Keratinocyte (primary cell): ENCODE data around the gene TNNT3. TPM values are rescaled to one million over a fixed set of nuclear protein-coding genes. Genes with fewer than 3 reads are reported as not detected.

Experiments used
- DNase-seq: peaks from one replicate; pipeline ENCODE4 v3.0.0-alpha.2; 2011; ENCODE audit warnings: low read depth, missing footprints, low spot score
- FAIRE-seq: peaks from 2 replicates; lab custom pipeline; 2011; peaks lifted over from hg19 to GRCh38; lab: Jason Lieb, UNC
- H2AFZ ChIP-seq: 2 replicates; pipeline ENCODE4 v1.6.0; 2012; ENCODE audit warnings: low read length, control low read depth, inconsistent platforms; ENCODE audit not compliant: control insufficient read depth
- H3K27ac ChIP-seq: 2 replicates; pipeline ENCODE4 v1.5.1; 2011; ENCODE audit warnings: low read length; ENCODE audit not compliant: control insufficient read depth, insufficient read depth
- H3K27me3 ChIP-seq: 3 replicates; pipeline ENCODE4 v1.6.0; 2011; ENCODE audit warnings: low read length; ENCODE audit not compliant: control insufficient read depth, insufficient read depth; ENCODE audit errors: extremely low read depth
- H3K36me3 ChIP-seq, 2 experiments: 2 replicates in 1 of 2; 3 replicates in 1 of 2; pipeline ENCODE4 v1.5.1; 2011; ENCODE audit warnings: low read length in 2 of 2, mild to moderate bottlenecking in 1 of 2; ENCODE audit not compliant: control insufficient read depth in 2 of 2, insufficient read depth in 2 of 2; ENCODE audit errors: extremely low read depth in 1 of 2
- H3K4me1 ChIP-seq: 3 replicates; pipeline ENCODE4 v1.5.1; 2011; ENCODE audit warnings: low read length; ENCODE audit not compliant: control insufficient read depth, insufficient read depth; ENCODE audit errors: extremely low read depth
- H3K4me2 ChIP-seq: 3 replicates; pipeline ENCODE4 v1.6.0; 2011; ENCODE audit warnings: low read depth, low read length; ENCODE audit not compliant: control insufficient read depth, insufficient read depth; ENCODE audit errors: extremely low read depth
- H3K4me3 ChIP-seq, 3 experiments: fragments of 200-600 bp in 1 of 3; sonication (generic) in 1 of 3; 2 replicates in 2 of 3; 3 replicates in 1 of 3; pipeline ENCODE4 v1.5.1; 2011 to 2016; ENCODE audit warnings: low read length in 3 of 3, mild to moderate bottlenecking in 3 of 3, control low read depth in 2 of 3, inconsistent platforms in 1 of 3, low read depth in 1 of 3, mixed read lengths in 1 of 3, mixed run types in 1 of 3, moderate library complexity in 1 of 3; ENCODE audit not compliant: control insufficient read depth in 2 of 3, insufficient read depth in 2 of 3; ENCODE audit errors: extremely low read depth in 1 of 3
- H3K79me2 ChIP-seq: 2 replicates; pipeline ENCODE4 v1.6.0; 2012; ENCODE audit warnings: low read length; ENCODE audit not compliant: control insufficient read depth, insufficient read depth
- H3K9ac ChIP-seq: 3 replicates; pipeline ENCODE4 v1.6.0; 2011; ENCODE audit warnings: low read length; ENCODE audit not compliant: control insufficient read depth, insufficient read depth; ENCODE audit errors: extremely low read depth
- H3K9me1 ChIP-seq: 3 replicates; pipeline ENCODE4 v1.6.0; 2011; ENCODE audit warnings: low read length; ENCODE audit not compliant: control insufficient read depth, insufficient read depth; ENCODE audit errors: extremely low read depth
- H3K9me3 ChIP-seq: 2 replicates; pipeline ENCODE4 v1.5.1; 2012; ENCODE audit warnings: low read depth, low read length; ENCODE audit not compliant: control insufficient read depth
- H4K20me1 ChIP-seq: 3 replicates; pipeline ENCODE4 v1.6.0; 2011; ENCODE audit warnings: low read length; ENCODE audit not compliant: control insufficient read depth, insufficient read depth; ENCODE audit errors: extremely low read depth
- CTCF ChIP-seq, 3 experiments: IDR thresholded peaks in 1 of 3; conservative IDR thresholded peaks in 1 of 3; optimal IDR thresholded peaks in 1 of 3; 2 replicates in 2 of 3; 3 replicates in 1 of 3; pipeline versions ENCODE3 to v1.5.1; 2011; ENCODE audit warnings: low read length in 3 of 3, mild to moderate bottlenecking in 3 of 3, moderate library complexity in 2 of 3, control low read depth in 1 of 3, inconsistent platforms in 1 of 3; ENCODE audit not compliant: insufficient read depth in 2 of 3; ENCODE audit errors: extremely low read depth in 1 of 3
- EZH2 ChIP-seq: IDR thresholded peaks from one replicate; pipeline ENCODE4 v1.6.1; 2012; ENCODE audit warnings: inconsistent platforms, mild to moderate bottlenecking, low read length, moderate library complexity
- dilution Hi-C: fragments of 300-500 bp; cut with MboI; formaldehyde crosslinking; loops from one replicate; pipeline ENCODE4 v1.7.0; 2020; ENCODE audit warnings: low sequenced_read_pairs; ENCODE audit not compliant: extremely low pct_ligation_motif_present
- polyA plus RNA-seq, 5 experiments: library from polyadenylated mRNA; depleted of rRNA in 3 of 5; stranded (reverse) in 3 of 5; stranded (forward) in 1 of 5; unstranded in 1 of 5; fragments of >200 nt; gene quantifications; 1 replicate in 1 of 5; 2 replicates in 3 of 5; 3 replicates in 1 of 5; pipeline versions ENCODE4 v1.2.1 to v1.2.3, GENCODE V29; 2011 to 2012; ENCODE audit warnings: missing spikeins in 2 of 5, low read depth in 1 of 5, low replicate concordance in 1 of 5

The TNNT3 gene
- polyA plus RNA-seq, 1 donor (not counting 4 experiments of a cell fraction or from before 2014, with no cell fraction given): 0.09 TPM

DNA sequence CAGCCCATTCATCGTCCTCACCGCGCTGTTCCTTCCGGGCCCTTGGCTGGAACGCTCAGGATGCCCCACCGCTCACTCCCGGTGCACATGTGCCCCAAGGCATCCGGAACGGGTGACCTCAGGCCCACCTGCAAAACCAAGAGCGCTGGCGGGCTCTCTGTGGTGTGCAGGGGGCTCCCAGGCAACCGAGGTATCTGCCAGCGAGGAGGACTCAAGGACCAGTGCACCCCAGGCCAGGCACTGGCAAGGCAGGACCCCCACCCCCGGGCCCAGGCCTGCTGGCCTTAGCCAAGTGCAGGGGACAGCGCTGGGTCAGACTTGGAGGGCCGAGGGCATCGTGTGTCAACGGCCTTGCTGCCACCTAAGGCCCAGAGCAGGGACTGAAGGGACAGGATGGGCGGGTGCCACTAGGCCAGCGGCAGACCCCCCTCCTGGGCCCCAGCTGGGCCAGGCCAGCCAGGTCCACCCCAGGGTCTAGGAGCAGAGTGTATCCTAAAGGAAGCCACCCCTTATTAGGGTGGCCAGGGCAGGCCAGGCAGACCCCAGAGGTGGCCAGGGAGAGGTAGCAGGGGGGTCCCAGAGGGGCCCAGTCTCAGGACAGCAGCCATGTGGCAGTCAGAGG, 8.5 kb downstream of the TNNT3 start:
- TF ChIP-seq EZH2: no peak
- no peak for TF ChIP-seq CTCF (optimal IDR thresholded peaks at IDR 0.05 in 1 of 3, IDR thresholded peaks at IDR 0.05 in 1 of 3, conservative IDR thresholded peaks at IDR 0.05 in 1 of 3; ENCODE audit: extremely low read depth in 1 of 3, insufficient read depth in 2 of 3, low read length in 3 of 3)
- no peak for FAIRE-seq
- H3K4me2 ChIP-seq: no peak overlapping the region
- no peaks in the 10 kb centered on the region for H3K9me3 ChIP-seq
- H3K79me2 ChIP-seq: no peaks in the 10 kb centered on the region
- H3K4me1 ChIP-seq: peaks cover 5% of the 10 kb centered on the region
- no peak overlapping the region for H3K4me3 ChIP-seq
- H3K36me3 ChIP-seq: no peaks in the 10 kb centered on the region
- no peak overlapping the region for H2AFZ ChIP-seq
- dilution Hi-C loops: no loop called here
- H4K20me1 ChIP-seq: no peaks in the 10 kb centered on the region
- no peak for DNase-seq
- no peak overlapping the region for H3K27ac ChIP-seq
- H3K27me3 ChIP-seq: peaks cover 4% of the 10 kb centered on the region
- no peak overlapping the region for H3K9ac ChIP-seq
- H3K9me1 ChIP-seq: no peaks in the 10 kb centered on the region

GRCh38 chr11:1928470-1928890, 9.0 kb downstream of the TNNT3 start:
- H3K4me2 ChIP-seq: no peak overlapping the region
- H2AFZ ChIP-seq: no peak overlapping the region
- H3K4me1 ChIP-seq: peaks cover 5% of the 10 kb centered on the region
- H3K27me3 ChIP-seq: peaks cover 4% of the 10 kb centered on the region
- H3K36me3 ChIP-seq: no peaks in the 10 kb centered on the region
- H3K9ac ChIP-seq: no peak overlapping the region
- DNase-seq: no peak
- no peak for TF ChIP-seq CTCF (optimal IDR thresholded peaks at IDR 0.05 in 1 of 3, IDR thresholded peaks at IDR 0.05 in 1 of 3, conservative IDR thresholded peaks at IDR 0.05 in 1 of 3; ENCODE audit: extremely low read depth in 1 of 3, insufficient read depth in 2 of 3, low read length in 3 of 3)
- no peak for TF ChIP-seq EZH2
- H3K9me1 ChIP-seq: no peaks in the 10 kb centered on the region
- no peak overlapping the region for H3K27ac ChIP-seq
- no peak overlapping the region for H3K4me3 ChIP-seq
- no peak for FAIRE-seq
- dilution Hi-C loops: no loop called here
- H4K20me1 ChIP-seq: no peaks in the 10 kb centered on the region
- no peaks in the 10 kb centered on the region for H3K79me2 ChIP-seq
- H3K9me3 ChIP-seq: no peaks in the 10 kb centered on the region
